SK-N-MC (cell line): Measurements from ENCODE around the gene CDK13.

Experiments
- EZH2 ChIP-seq: fragments of 200-600 bp; sonication (generic); IDR thresholded peaks from one replicate; pipeline ENCODE4 v1.6.1; 2017; ENCODE audit warnings: antibody characterized with exemption
- POLR2AphosphoS5 ChIP-seq: IDR thresholded peaks from 2 replicates; pipeline ENCODE4 v1.6.1; 2012; ENCODE audit warnings: mild to moderate bottlenecking, low read depth, low read length, borderline replicate concordance

DNA sequence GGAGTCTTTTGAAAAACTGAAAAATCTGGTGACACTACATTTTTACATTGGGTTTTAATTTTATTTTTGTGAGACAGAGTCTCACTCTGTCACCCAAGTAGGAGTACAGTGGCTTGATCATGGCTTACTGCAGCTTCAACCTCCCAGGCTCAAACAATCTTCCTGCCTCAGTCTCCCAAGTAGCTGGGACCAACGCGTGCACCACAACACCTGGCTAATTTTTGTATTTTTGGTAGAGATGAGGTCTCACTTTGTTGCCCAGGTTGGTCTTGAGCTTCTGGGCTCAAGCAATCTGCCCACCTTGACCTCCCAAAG is 172.8 kb downstream of the CDK13 start:
- TF ChIP-seq EZH2 (no peak), POLR2AphosphoS5 (no peak)
